ENCODE results near the gene CFAP210.

Gene CFAP210

GRCh38 chr2:169672406-169672805, 21.8 kb downstream of the CFAP210 start:
- DNase-seq (ENCODE audit: low read depth), result no peak

GRCh38 chr2:169670937-169671336, 23.3 kb downstream of the CFAP210 start:
- no peak for DNase-seq (ENCODE audit: low read depth)

GRCh38 chr2:169670215-169670651, 24.0 kb downstream of the CFAP210 start:
- DNase-seq (ENCODE audit: low read depth), result no peak

GRCh38 chr2:169667583-169667982, 26.6 kb downstream of the CFAP210 start:
- DNase-seq (ENCODE audit: low read depth), result no peak

- DNase-seq (ENCODE audit: low read depth), result no peak
Observed at GRCh38 chr2:169664978-169665930, 29.0 kb downstream of the CFAP210 start.

GRCh38 chr2:169664600-169664977, 29.6 kb downstream of the CFAP210 start:
- DNase-seq (ENCODE audit: low read depth), result no peak

- DNase-seq (ENCODE audit: low read depth), result no peak
Observed at GRCh38 chr2:169663247-169663646, 31.0 kb downstream of the CFAP210 start.

GRCh38 chr2:169662744-169663143, 31.5 kb downstream of the CFAP210 start:
- no peak for DNase-seq (ENCODE audit: low read depth)

- no peak for DNase-seq (ENCODE audit: low read depth)
Observed at GRCh38 chr2:169661265-169661664, 32.9 kb downstream of the CFAP210 start.

- no peak for DNase-seq (ENCODE audit: low read depth)
Observed at GRCh38 chr2:169659320-169659719, 34.9 kb downstream of the CFAP210 start.

- DNase-seq (ENCODE audit: low read depth), result no peak
Observed at GRCh38 chr2:169658877-169659276, 35.3 kb downstream of the CFAP210 start.

- DNase-seq (ENCODE audit: low read depth), result no peak
Observed at GRCh38 chr2:169656164-169656563, 38.0 kb downstream of the CFAP210 start.

GRCh38 chr2:169653636-169654035, 40.6 kb downstream of the CFAP210 start:
- no peak for DNase-seq (ENCODE audit: low read depth)

- DNase-seq (ENCODE audit: low read depth), result no peak
Observed at GRCh38 chr2:169649278-169649677, 44.9 kb downstream of the CFAP210 start.

- DNase-seq (ENCODE audit: low read depth), result no peak
Observed at GRCh38 chr2:169647496-169647895, 46.7 kb downstream of the CFAP210 start.

GRCh38 chr2:169644173-169644572, 50.0 kb downstream of the CFAP210 start:
- no peak for DNase-seq (ENCODE audit: low read depth)

GRCh38 chr2:169641464-169641863, 52.7 kb downstream of the CFAP210 start:
- no peak for DNase-seq (ENCODE audit: low read depth)

- DNase-seq (ENCODE audit: low read depth), result no peak
Observed at GRCh38 chr2:169640104-169640503, 54.1 kb downstream of the CFAP210 start.

- DNase-seq (ENCODE audit: low read depth), result no peak
Observed at GRCh38 chr2:169637620-169638019, 56.6 kb downstream of the CFAP210 start.

- no peak for DNase-seq (ENCODE audit: low read depth)
Observed at GRCh38 chr2:169636440-169637097, 57.6 kb downstream of the CFAP210 start.

- no peak for DNase-seq (ENCODE audit: low read depth)
Observed at GRCh38 chr2:169625781-169626180, 68.4 kb downstream of the CFAP210 start.

- no peak for DNase-seq (ENCODE audit: low read depth)
Observed at GRCh38 chr2:169623235-169623634, 71.0 kb downstream of the CFAP210 start.

- DNase-seq (ENCODE audit: low read depth), result no peak
Observed at GRCh38 chr2:169620509-169620908, 73.7 kb downstream of the CFAP210 start.

Measured in activated T-cell treated with anti-CD3 and anti-CD28 coated beads for 48 hours (primary cell).